HG03135 (cell line): ENCODE data around the gene ZNF837.
"Not testable (repeated sequence)": the region's sequence is repeated elsewhere in the genome, so short reads cannot be mapped to it uniquely, and the experiment has no call there.

Experiments used
- ATAC-seq: cut with Tn5 transposase; IDR thresholded peaks from one replicate; pipeline ENCODE4 v1.9.1; 2021; ENCODE audit warnings: mild to moderate bottlenecking, moderate library complexity; ENCODE audit not compliant: unreplicated experiment

Gene ZNF837

DNA sequence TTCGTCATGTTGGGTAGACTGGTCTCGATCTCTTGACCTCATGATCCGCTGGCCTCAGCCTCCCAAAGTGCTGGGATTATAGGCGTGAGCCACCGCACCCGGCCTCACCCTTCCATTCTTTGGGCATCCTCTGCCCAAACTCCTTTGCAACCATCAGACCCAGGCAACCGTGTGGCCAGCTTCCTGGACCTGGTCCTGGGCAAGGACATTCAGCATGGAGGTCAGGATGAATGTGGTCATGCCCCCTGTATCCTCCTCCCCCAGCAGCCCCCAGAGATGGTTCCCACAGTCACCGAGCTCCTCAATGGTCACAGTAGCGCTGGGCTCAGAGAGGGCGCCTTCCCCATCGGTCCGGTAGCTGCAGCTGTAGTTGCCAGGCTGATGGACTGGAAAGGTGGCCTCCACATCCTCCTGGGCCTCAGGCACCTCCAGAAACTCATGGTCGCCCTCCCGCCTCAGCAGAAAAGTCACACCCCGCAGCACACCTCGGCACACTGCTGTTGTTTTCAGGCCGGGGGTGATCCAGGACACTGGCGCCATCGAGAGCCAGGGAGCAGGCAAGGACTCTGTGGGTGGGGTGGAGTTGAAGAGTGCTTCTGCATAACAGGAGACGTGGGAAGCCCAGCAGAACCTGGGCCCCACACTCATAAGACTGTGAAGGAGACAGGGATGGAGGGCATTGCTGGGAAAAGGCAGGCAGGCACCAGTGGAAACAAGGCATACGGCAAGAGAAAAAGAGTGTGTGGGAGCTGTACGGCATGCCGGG, 28.7 kb downstream of the ZNF837 start:
- ATAC-seq = no peak

DNA sequence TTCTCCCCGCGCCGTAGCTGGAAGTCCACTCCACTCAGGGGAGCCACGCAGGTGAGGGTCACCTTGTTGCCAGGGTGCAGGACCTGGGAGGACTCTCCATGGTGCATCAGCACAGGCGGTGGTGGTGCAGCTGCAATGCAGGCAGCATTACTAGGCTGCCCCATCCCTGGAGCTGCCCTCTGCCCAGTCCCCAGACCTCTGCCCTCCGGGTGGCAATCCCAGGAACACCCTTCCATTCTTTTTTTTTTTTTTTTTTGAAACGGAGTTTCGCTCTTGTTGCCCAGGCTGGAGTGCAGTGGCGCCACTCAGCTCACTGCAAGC, 29.3 kb downstream of the ZNF837 start:
- no peak for ATAC-seq

DNA sequence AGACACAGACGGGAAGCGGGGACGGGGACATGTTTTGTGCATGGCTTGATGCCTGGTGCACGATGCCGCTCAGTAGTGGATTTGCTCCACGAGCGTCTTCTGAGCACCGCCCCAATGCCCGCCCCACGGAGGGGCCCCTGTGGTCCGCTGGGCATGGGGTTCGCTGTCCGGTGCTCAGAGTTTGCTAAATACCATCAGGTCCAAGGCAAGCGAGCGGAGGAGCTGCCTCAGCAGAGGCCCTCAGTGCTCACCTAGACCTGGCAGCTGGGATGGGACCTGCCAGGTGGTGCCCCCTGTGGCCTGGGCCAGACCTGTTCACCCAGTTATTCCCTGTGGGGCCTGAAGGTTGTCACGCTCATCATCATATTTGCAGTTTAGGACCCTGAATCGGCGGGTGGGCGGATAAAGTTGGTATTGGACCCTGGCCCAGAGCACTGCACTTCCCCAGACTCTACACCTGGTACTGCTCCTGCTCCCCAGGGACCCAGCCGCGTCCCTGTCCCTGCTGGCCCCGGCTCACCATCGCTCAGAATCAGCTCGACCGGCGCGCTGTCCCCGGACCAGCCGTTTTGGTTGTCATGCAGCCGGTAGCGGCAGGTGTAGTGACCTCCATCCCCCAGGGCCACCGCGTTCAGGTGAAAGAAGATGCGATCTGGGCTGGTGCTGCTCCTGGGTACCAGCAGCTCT, 29.8 kb downstream of the ZNF837 start:
- ATAC-seq = no peak

DNA sequence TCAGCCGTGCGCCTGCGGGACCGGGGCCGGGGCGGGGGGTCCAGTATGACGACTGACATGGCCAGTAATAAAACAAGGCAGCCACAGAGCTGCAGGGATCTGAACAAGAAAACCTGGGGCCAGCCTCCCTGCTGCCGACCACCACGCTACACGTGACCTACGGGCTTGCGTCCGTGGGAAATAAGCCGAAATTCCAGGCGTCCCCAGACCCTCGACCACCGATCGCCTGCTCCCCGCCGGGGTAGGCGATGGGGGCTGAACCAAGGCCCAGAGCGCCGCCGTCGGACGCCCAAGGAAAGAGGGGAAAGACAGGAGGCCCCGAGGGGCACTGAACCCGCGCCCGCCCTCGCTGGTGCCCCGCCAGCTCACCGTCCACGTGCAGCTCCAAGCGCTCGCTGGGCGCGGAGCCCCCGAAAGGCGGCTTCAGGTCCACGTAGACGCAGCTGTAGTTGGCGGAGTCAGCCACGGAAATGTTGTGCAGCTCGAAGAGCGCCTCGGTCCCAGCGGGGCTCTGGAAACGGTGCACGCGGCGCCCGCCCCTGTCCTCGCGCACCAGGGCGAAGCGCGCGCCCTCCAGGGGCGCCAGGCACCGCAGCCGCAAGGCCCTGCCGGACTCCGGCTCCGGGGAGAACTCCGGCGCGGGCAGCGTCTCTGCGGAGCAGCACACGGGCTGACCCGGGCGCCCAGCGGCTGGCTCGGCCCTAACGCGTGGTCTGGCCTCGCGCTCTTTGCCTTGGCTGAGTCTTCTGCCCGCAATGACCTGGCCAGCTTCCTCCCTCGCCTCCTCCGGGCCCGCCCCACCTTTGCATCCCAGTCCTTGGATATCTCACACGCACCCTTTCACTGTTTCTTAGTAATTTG, 30.6 kb downstream of the ZNF837 start:
- no peak for ATAC-seq

DNA sequence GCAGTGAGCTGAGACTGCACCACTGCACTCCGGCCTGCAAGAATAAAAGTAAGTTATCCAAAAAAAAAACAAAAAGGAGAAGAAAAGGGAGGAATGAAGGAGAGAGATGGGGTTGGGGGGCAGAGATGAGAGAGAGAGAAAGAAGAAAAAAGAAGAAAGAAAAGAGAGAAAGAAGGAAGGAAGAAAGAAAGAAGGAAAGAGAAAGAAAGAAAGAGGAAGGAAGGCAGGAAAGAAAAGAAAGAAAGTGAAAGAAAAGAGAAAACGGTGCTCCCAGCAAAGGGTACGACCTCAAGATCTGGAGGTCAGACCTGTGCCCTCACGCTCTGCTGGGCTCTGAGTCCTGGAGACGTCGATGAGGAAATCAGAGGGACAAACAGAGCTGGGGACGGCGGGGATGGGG, 31.2 kb downstream of the ZNF837 start:
- no peak for ATAC-seq

DNA sequence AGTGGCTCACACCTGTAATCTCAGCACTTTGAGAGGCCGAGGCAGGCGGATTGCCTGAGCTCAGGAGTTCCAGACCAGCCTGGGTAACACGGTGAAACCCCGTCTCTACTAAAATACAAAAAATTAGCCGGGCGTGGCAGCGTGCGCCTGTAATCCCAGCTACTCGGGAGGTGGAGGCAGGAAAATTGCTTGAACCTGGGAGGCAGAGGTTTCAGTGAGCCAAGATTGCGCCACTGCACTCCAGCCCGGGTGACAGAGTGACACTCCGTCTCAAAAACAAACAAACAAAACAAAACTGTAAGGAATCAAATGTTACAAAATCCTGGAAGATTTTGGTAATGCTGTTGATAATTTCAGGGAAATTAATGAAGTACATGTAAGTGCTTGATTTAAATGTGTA, 32.8 kb downstream of the ZNF837 start:
- not testable (repeated sequence) for ATAC-seq

DNA sequence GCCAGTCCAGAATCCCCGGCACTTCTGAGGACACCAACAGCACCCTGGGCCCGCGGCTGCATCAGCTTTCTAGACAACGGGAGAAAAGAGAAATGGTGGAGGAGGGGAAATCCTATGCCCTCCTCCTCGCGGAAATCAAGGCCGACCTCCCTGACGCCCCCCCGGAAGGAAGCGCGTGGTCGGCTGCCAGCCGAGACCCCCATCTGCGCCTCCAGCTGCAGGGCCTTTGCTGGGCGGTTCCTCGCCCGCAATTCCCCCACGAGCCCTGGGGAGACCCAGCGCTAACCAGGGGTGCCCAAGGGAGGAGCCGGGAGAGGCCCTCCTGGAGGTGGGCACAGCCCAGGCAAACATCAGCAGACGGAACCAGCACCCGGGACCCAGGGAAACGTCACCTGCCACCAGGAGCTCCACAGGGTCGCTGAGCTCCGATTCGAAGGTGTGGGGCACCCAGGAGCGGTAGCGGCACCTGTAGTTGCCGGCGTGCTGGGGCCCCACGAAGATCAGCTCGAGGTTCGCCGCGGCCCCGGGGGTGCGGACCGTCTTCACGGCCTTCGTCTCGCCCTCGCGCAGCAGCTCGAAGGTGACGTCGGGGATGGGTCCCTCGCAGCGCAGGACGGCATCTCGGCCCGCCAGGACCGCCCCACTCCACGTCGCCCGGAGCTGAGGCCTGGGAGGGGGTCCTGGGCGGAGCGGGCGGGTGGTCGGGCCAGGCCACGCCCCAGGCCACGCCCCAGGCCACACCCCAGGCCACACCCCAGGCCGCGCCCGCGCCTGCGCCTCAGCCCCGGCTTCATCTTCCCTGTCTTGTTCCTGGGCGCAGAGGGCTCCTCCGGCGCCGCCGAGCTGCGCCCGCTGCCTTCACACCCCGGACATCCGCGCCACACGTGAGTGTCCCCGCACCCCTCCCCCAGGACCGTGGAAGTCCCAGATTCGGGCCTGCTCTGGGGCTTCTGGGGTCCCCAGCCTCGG, 33.6 kb downstream of the ZNF837 start:
- peak; percentile 82 for ATAC-seq

DNA sequence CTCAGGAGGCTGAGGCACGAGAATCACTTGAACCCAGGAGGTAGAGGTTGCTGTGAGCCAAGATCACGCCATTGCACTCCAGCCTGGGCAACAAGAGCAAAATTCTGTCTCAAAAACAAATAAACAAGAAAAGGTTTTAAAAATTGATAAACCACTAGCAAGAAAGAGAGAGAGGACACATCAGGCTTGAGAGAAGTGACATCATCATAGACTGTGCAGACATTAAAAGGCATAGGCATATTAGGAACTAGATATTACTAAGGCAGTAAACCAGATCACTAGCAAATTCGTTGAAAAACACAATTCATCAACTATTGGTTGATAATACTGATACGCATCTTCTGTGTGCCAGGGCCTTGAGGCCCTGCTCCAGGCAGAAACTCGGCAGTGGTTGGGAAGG, 35.3 kb downstream of the ZNF837 start:
- ATAC-seq = no peak

DNA sequence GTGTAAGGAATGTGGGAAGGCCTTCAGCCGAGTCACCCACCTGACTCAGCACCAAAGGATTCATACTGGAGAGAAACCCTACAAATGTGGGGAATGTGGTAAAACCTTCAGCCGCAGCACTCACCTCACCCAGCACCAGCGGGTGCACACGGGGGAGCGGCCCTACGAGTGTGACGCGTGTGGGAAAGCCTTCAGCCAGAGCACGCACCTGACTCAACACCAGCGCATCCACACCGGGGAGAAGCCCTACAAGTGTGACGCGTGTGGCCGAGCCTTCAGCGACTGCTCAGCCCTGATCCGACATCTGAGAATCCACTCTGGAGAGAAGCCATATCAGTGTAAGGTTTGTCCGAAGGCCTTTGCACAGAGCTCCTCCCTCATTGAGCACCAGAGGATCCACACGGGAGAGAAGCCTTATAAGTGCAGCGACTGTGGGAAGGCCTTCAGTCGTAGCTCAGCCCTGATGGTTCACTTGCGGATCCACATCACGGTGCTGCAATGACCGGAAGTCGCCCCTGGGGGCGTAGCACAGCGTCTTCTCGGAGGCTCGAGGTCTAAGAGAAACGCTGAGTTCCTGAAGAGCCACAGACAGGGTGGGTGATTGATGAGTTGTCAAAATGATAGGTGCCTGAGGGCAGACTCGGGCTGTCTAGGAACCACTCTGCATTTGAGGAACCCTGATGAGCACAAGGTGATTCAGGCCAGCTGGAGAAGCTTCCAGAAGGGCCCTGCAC, 41.8 kb downstream of the ZNF837 start:
- ATAC-seq = no peak

DNA sequence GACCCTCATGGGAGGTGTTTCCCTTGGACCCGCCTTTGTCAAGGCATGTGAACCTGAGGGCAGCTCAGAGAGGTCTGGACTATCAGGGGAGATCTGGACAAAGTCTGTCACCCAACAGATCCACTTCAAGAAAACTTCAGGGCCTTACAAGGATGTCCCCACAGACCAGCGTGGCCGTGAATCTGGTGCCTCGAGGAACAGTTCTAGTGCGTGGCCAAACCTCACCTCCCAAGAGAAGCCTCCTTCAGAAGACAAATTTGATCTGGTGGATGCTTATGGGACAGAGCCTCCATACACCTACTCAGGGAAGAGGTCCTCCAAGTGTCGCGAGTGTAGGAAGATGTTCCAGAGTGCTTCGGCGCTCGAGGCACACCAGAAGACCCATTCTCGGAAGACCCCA, 42.5 kb downstream of the ZNF837 start:
- ATAC-seq = no peak

DNA sequence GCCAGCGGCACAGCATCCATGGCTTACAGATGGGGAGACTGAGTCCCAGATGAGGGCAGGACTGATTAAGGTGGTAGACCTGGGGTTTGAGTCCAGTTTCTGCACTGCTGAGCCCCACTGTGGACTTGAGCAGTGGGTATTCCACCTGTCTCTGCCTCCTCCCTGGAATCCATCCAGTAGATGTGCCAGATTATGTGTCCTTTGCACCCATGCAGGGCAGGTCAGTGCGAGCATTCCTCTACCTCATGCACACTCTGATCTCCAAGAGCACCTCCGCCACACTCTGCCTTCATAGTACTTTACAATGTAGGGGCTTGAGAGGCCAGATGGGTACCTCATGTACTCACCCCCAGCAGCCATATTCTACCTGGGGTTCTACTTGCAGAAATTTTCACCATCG, 44.0 kb downstream of the ZNF837 start:
- ATAC-seq = no peak

DNA sequence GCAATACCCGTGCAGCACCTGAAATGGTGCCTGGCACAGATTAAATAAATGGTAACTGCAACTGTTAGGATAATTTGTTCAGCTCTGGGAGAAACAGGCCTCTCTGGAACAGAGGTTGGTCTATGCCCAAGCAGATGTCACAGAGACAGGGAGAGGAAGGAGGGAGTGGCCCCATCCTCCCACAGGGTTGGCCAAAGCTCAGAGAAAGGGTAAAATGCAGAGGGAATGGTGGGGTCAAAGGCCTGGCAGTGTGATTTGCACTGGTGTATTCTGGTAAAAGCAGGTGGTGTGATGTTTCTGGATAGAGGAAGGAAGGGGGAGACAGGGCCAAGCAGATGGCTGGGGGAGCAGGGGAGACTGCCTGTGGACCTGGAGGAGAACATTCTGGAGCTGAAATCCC, 44.6 kb downstream of the ZNF837 start:
- no peak for ATAC-seq

DNA sequence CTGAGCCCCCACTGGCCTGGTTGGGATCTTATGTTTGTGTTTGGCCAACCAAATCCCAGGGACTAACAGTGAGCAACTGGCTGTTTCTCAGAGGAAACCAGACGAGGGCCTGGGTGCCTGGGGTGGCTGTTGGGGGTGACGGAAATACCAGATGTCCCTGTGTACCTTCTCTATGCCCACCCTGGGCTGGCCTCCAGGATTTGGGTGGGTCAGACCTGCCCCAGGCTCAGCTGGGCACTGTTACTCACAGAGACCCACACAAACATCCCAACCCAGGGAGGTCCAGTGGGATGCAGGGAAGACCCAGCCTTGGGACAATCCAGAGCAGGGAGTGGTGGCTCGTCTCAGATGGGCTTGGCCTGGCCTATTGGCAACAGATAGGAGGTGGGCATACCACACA, 45.2 kb downstream of the ZNF837 start:
- no peak for ATAC-seq

DNA sequence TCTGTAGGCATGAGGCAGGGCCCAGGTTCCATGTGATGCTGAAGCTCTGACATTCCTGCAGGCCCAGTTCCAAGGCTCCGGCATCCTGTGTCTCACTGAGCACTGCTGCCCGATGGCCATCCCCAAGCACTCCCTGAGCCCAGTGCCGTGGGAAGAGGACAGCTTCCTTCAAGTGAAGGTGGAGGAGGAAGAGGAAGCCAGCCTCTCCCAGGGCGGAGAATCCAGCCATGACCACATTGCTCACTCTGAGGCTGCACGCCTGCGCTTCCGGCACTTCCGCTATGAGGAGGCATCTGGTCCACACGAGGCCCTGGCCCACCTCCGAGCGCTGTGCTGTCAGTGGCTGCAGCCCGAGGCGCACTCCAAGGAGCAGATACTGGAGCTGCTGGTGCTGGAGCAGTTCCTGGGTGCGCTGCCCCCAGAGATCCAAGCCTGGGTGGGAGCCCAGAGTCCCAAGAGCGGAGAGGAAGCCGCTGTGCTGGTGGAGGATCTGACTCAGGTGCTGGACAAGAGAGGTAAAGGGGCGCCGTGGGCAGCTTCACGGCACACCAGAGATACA, 46.1 kb downstream of the ZNF837 start:
- ATAC-seq = no peak

DNA sequence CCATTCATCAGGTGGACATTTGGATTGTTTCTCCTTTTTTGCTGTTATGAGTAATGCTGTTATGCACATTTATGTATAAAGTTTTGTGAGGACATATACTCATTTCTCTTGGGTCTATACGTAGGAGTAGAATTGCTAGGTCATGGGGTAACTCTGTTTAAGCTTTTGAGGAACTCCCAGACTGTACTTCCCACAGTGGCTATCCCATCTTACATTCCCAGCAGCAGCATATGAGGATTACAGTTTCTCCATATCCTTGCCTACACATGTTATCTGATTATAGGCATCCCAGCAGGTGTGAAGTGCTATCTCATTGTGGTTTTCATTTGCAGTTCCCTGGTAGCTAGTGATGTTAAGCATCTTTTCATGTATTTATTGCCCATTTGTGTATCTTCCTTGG, 48.1 kb downstream of the ZNF837 start:
- no peak for ATAC-seq

DNA sequence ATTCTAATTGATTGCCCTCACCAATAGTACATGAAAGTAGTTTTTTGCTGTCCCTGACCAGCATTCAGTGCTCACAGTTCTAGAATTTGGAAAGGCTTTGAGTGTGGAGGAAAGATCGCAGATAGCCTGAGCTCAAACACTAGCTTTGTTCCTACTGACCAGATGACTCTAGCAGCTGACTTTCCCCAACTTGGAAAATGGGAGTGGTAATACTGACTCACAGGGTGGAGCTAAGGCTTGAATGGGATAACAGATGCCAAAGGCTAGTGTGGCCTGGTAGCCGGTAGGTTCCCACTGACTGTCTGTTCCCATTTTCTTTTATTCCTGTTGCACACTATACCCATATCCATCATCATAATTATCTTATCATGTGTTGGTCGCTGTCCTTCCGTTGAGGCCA, 50.4 kb downstream of the ZNF837 start:
- no peak for ATAC-seq

DNA sequence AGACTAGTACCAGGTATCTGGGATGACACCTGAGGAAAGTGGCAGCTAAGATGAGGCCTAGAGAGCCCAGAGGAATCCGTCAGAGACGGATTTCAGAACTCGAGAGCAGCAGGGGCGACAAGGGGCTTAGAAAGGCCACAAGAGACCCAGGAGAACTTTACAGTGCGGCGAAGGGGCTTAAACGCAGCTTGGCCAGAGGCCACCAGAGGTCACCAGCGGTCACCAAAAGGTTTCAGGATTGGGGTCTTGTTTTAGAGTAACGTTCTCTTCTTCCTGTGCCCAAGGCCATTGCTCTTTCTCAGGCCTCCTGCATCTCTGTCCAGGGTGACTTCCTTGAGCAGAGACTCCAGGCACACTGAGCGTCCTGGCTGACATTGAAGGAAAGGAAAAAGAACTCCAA, 51.8 kb downstream of the ZNF837 start:
- no peak for ATAC-seq

DNA sequence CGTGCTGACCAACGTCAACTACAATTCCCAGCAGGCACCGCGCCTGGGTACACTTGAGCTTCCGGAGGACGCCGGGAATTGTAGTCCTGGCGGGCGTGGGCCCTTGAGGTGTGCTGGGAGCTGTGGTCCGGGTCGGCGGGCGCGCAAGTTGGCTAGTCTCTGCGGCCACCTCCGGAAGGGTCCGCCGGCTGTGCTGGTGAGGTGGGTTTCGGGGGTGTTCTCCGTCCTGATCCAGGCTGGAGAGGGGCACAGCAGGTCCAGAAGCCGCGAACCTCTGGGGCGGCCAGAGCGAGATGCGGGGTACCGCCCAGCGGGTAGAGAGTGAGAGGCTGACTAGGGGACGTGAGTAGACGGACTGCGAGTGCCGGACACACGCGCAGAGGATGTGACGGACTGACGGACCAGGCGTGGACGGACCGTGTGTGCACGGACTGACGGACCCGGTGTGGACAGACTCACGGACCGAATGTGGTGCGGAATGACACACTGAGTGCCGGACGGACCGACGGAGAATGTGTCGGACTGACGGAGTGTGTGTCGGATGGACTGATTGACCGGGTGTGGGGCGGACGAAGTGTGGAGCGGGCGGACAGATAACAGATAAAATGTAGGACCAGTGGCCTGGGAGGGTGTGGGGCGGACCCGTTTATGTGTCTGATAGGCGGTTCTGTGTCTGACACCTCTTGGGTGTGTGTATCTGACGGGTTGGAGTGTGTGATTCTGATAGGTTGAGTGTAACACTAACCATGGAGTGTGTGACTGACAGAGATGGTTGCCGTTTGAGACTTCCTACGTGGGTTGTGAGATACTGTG, 53.7 kb downstream of the ZNF837 start, which contains the start of gene ZSCAN22:
Gene ZSCAN22, plus strand, starts transcription at position 81 of the 813 bp plus-strand sequence. CDS start 7,809 bp downstream, outside the sequence.
- ATAC-seq = peak; percentile 87

DNA sequence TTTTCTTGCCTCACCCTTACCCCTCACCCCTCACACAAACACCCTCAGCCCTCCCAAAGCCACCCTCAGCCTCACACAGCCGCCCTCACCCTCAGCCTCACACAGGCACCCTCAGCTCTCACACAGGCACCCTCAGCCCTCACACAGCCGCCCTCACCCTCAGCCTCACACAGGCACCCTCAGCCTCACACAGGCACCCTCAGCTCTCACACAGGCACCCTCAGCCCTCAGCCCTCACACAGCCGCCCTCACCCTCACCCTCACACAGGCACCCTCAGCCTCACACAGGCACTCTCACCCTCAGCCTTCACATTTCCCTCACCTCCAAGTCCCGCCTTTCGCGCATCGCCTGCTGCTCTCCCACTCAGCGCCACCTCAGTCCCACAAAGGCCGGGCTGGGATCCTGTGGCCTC, 54.3 kb downstream of the ZNF837 start:
- ATAC-seq = no peak
